HEK293 (cell line): ENCODE results near the gene ZSCAN30.

Experiments used
- HOXD13 ChIP-seq: sonication (generic); formaldehyde crosslinking; IDR thresholded peaks from 2 replicates; pipeline ENCODE4 v1.8.0; 2022; ENCODE audit warnings: missing genetic modification reagents, borderline replicate concordance
- KLF1 ChIP-seq: fragments of 450-650 bp; formaldehyde crosslinking; IDR thresholded peaks from 2 replicates; pipeline ENCODE4 v1.5.1; 2016; ENCODE audit warnings: missing biosample characterization, missing genetic modification characterization
- SCRT2 ChIP-seq: fragments of 450-650 bp; formaldehyde crosslinking; IDR thresholded peaks from 2 replicates; pipeline ENCODE4 v1.5.1; 2016; ENCODE audit warnings: missing biosample characterization, missing genetic modification characterization
- SETDB1 ChIP-seq: IDR thresholded peaks from one replicate; pipeline ENCODE4 v1.6.1; 2017; ENCODE audit warnings: mild to moderate bottlenecking, low read length, moderate library complexity, mixed read lengths; ENCODE audit not compliant: insufficient read length
- SP7 ChIP-seq: fragments of 450-650 bp; formaldehyde crosslinking; IDR thresholded peaks from 2 replicates; pipeline ENCODE4 v1.5.1; 2016; ENCODE audit warnings: missing biosample characterization, missing genetic modification characterization
- YY1 ChIP-seq: fragments of 450-650 bp; formaldehyde crosslinking; IDR thresholded peaks from 2 replicates; pipeline ENCODE4 v1.5.1; 2018; ENCODE audit warnings: missing biosample characterization, missing genetic modification characterization
- ZEB2 ChIP-seq: fragments of 450-650 bp; formaldehyde crosslinking; IDR thresholded peaks from 2 replicates; pipeline ENCODE4 v1.5.1; 2016; ENCODE audit warnings: missing biosample characterization, missing genetic modification characterization
- ZFP3 ChIP-seq: fragments of 450-650 bp; formaldehyde crosslinking; IDR thresholded peaks from 2 replicates; pipeline ENCODE4 v1.5.1; 2016; ENCODE audit warnings: low read depth, missing biosample characterization, missing genetic modification characterization
- ZNF10 ChIP-seq: fragments of 450-650 bp; formaldehyde crosslinking; IDR thresholded peaks from 2 replicates; pipeline ENCODE4 v1.5.1; 2017; ENCODE audit warnings: missing biosample characterization, missing genetic modification characterization
- ZNF146 ChIP-seq: fragments of 450-650 bp; formaldehyde crosslinking; IDR thresholded peaks from 2 replicates; pipeline ENCODE4 v1.5.1; 2016; ENCODE audit warnings: missing biosample characterization, missing genetic modification characterization
- ZNF19 ChIP-seq: fragments of 450-650 bp; formaldehyde crosslinking; IDR thresholded peaks from 2 replicates; pipeline ENCODE4; 2016; ENCODE audit warnings: missing biosample characterization, missing genetic modification characterization, low read depth
- ZNF23 ChIP-seq: fragments of 450-650 bp; formaldehyde crosslinking; IDR thresholded peaks from 2 replicates; pipeline ENCODE4 v1.5.1; 2016; ENCODE audit warnings: missing biosample characterization, missing genetic modification characterization, borderline replicate concordance
- ZNF239 ChIP-seq: fragments of 450-650 bp; formaldehyde crosslinking; IDR thresholded peaks from 2 replicates; pipeline ENCODE4 v1.5.1; 2016; ENCODE audit warnings: missing biosample characterization, missing genetic modification characterization
- ZNF37A ChIP-seq: fragments of 450-650 bp; IDR thresholded peaks from 2 replicates; pipeline ENCODE4 v1.5.1; 2018; ENCODE audit warnings: missing biosample characterization, missing genetic modification characterization
- ZNF404 ChIP-seq: fragments of 450-650 bp; formaldehyde crosslinking; IDR thresholded peaks from 2 replicates; pipeline ENCODE4 v1.5.1; 2017; ENCODE audit warnings: missing biosample characterization, missing genetic modification characterization
- ZNF416 ChIP-seq: fragments of 450-650 bp; formaldehyde crosslinking; IDR thresholded peaks from 2 replicates; pipeline ENCODE4 v1.5.1; 2016; ENCODE audit warnings: missing biosample characterization, missing genetic modification characterization
- ZNF558 ChIP-seq: fragments of 450-650 bp; formaldehyde crosslinking; IDR thresholded peaks from 2 replicates; pipeline ENCODE4 v1.5.1; 2016; ENCODE audit warnings: missing biosample characterization, missing genetic modification characterization
- ZNF561 ChIP-seq: fragments of 450-650 bp; IDR thresholded peaks from 2 replicates; pipeline ENCODE4 v1.5.1; 2018; ENCODE audit warnings: missing biosample characterization, missing genetic modification characterization, borderline replicate concordance
- ZNF571 ChIP-seq: fragments of 450-650 bp; formaldehyde crosslinking; IDR thresholded peaks from 2 replicates; pipeline ENCODE4 v1.5.0; 2017; ENCODE audit warnings: missing biosample characterization, missing genetic modification characterization
- ZNF610 ChIP-seq: fragments of 450-650 bp; formaldehyde crosslinking; IDR thresholded peaks from 2 replicates; pipeline ENCODE4 v1.5.1; 2016; ENCODE audit warnings: missing biosample characterization, missing genetic modification characterization, borderline replicate concordance
- ZNF626 ChIP-seq: fragments of 450-650 bp; sonication (Bioruptor Pico); formaldehyde crosslinking; IDR thresholded peaks from 2 replicates; pipeline ENCODE4 v1.5.1; 2018; ENCODE audit warnings: missing biosample characterization, missing genetic modification characterization, inconsistent platforms
- ZNF658 ChIP-seq: fragments of 450-650 bp; formaldehyde crosslinking; IDR thresholded peaks from 2 replicates; pipeline ENCODE4; 2016; ENCODE audit warnings: missing biosample characterization, missing genetic modification characterization
- ZNF677 ChIP-seq: fragments of 450-650 bp; IDR thresholded peaks from 2 replicates; pipeline ENCODE4 v1.5.0; 2018; ENCODE audit warnings: missing biosample characterization, mild to moderate bottlenecking, missing genetic modification characterization, moderate library complexity
- ZNF701 ChIP-seq: fragments of 450-650 bp; formaldehyde crosslinking; IDR thresholded peaks from 2 replicates; pipeline ENCODE4 v1.5.1; 2016; ENCODE audit warnings: missing biosample characterization, missing genetic modification characterization
- ZNF785 ChIP-seq: fragments of 450-650 bp; formaldehyde crosslinking; IDR thresholded peaks from 2 replicates; pipeline ENCODE4 v1.5.1; 2016; ENCODE audit warnings: missing biosample characterization, missing genetic modification characterization
- TF ChIP-seq, protein P1 (sequence below): fragments of 450-650 bp; formaldehyde crosslinking; IDR thresholded peaks from 2 replicates; pipeline ENCODE4 v1.5.1; 2016; ENCODE audit warnings: missing biosample characterization, missing genetic modification characterization
- TF ChIP-seq, protein P2 (sequence below): fragments of 450-650 bp; formaldehyde crosslinking; IDR thresholded peaks from 2 replicates; pipeline ENCODE4 v1.5.1; 2017; ENCODE audit warnings: missing biosample characterization, missing genetic modification characterization
- TF ChIP-seq, protein P3 (sequence below): fragments of 450-650 bp; formaldehyde crosslinking; IDR thresholded peaks from 2 replicates; pipeline ENCODE4 v1.5.1; 2016; ENCODE audit warnings: missing biosample characterization, missing genetic modification characterization
- TF ChIP-seq, protein P4 (sequence below): fragments of 450-650 bp; IDR thresholded peaks from 2 replicates; pipeline ENCODE4 v1.5.1; 2018; ENCODE audit warnings: missing biosample characterization, mild to moderate bottlenecking, missing genetic modification characterization
- TF ChIP-seq, protein P5 (sequence below): fragments of 450-650 bp; formaldehyde crosslinking; IDR thresholded peaks from 2 replicates; pipeline ENCODE4 v1.5.1; 2016; ENCODE audit warnings: missing biosample characterization, missing genetic modification characterization

ZSCAN30 gene

DNA sequence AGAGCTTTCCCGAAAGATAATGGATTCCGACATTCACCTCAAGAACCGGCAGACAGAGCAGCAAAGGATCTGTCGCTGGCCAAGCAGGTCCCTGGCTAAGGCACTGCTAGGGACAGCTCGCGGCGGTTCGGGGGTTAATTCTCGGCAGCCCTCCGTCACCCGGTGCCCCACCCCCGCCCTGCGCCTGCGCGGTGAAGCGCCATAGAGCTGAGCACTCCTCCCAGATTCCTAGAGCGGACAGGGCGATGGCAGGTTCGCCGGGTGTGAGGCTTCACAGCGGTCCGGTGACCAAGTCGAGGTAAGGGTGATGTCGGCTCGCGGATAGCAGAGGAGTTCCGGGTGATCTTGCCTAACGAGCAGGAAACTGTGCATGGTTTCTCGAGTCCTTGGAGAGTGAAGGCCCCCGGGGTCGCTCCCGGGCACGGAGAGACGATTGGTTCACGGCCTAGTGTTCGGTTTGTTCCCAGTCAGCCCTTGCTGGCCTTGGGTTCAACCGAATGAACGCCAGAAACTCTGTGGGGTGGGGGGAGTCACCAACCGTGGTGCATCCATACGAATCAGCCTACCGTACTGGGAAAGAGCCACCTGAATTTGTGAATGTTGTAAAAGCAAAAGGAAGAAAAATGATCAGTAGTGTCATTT, at the start of gene ZSCAN30 (continued):
- TF ChIP-seq, protein P1, sequence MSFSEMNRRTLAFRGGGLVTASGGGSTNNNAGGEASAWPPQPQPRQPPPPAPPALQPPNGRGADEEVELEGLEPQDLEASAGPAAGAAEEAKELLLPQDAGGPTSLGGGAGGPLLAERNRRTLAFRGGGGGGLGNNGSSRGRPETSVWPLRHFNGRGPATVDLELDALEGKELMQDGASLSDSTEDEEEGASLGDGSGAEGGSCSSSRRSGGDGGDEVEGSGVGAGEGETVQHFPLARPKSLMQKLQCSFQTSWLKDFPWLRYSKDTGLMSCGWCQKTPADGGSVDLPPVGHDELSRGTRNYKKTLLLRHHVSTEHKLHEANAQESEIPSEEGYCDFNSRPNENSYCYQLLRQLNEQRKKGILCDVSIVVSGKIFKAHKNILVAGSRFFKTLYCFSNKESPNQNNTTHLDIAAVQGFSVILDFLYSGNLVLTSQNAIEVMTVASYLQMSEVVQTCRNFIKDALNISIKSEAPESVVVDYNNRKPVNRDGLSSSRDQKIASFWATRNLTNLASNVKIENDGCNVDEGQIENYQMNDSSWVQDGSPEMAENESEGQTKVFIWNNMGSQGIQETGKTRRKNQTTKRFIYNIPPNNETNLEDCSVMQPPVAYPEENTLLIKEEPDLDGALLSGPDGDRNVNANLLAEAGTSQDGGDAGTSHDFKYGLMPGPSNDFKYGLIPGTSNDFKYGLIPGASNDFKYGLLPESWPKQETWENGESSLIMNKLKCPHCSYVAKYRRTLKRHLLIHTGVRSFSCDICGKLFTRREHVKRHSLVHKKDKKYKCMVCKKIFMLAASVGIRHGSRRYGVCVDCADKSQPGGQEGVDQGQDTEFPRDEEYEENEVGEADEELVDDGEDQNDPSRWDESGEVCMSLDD (tag by site-specific recombination) = no peak; the same call in 1 of the 2 replicates
- TF ChIP-seq KLF1 (tag by site-specific recombination) = peak; percentile 66
- no peak for TF ChIP-seq ZNF558 (tag by site-specific recombination)
- no peak for TF ChIP-seq ZNF677 (tag by site-specific recombination)
- TF ChIP-seq ZNF658 (tag by site-specific recombination) = no peak
- TF ChIP-seq, protein P2, sequence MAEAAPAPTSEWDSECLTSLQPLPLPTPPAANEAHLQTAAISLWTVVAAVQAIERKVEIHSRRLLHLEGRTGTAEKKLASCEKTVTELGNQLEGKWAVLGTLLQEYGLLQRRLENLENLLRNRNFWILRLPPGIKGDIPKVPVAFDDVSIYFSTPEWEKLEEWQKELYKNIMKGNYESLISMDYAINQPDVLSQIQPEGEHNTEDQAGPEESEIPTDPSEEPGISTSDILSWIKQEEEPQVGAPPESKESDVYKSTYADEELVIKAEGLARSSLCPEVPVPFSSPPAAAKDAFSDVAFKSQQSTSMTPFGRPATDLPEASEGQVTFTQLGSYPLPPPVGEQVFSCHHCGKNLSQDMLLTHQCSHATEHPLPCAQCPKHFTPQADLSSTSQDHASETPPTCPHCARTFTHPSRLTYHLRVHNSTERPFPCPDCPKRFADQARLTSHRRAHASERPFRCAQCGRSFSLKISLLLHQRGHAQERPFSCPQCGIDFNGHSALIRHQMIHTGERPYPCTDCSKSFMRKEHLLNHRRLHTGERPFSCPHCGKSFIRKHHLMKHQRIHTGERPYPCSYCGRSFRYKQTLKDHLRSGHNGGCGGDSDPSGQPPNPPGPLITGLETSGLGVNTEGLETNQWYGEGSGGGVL (tag by site-specific recombination) = peak; percentile 27; the same call in 1 of the 2 replicates
- TF ChIP-seq ZNF404 (tag by site-specific recombination) = no peak
- TF ChIP-seq, protein P3, sequence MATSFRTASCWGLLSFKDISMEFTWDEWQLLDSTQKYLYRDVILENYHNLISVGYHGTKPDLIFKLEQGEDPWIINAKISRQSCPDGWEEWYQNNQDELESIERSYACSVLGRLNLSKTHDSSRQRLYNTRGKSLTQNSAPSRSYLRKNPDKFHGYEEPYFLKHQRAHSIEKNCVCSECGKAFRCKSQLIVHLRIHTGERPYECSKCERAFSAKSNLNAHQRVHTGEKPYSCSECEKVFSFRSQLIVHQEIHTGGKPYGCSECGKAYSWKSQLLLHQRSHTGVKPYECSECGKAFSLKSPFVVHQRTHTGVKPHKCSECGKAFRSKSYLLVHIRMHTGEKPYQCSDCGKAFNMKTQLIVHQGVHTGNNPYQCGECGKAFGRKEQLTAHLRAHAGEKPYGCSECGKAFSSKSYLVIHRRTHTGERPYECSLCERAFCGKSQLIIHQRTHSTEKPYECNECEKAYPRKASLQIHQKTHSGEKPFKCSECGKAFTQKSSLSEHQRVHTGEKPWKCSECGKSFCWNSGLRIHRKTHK (tag by site-specific recombination) = no peak
- TF ChIP-seq ZNF239 (tag by site-specific recombination) = peak; percentile 62; the same call in 1 of the 2 replicates
- peak; percentile 89 for TF ChIP-seq ZNF785 (tag by site-specific recombination)
- no peak for TF ChIP-seq ZNF626
- peak; percentile 93 for TF ChIP-seq SP7
- TF ChIP-seq ZNF23 (tag by site-specific recombination) = no peak
- TF ChIP-seq, protein P4, sequence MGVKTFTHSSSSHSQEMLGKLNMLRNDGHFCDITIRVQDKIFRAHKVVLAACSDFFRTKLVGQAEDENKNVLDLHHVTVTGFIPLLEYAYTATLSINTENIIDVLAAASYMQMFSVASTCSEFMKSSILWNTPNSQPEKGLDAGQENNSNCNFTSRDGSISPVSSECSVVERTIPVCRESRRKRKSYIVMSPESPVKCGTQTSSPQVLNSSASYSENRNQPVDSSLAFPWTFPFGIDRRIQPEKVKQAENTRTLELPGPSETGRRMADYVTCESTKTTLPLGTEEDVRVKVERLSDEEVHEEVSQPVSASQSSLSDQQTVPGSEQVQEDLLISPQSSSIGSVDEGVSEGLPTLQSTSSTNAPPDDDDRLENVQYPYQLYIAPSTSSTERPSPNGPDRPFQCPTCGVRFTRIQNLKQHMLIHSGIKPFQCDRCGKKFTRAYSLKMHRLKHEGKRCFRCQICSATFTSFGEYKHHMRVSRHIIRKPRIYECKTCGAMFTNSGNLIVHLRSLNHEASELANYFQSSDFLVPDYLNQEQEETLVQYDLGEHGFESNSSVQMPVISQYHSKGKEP = no peak
- TF ChIP-seq ZNF416 (tag by site-specific recombination) = 0 out of 2 replicates have a peak, but pooled peaks have one; percentile 34
- peak; percentile 73; the same call in 1 of the 2 replicates for TF ChIP-seq ZNF610
- TF ChIP-seq ZEB2 (tag by site-specific recombination) = peak; percentile 75; the same call in 1 of the 2 replicates
- TF ChIP-seq, protein P5, sequence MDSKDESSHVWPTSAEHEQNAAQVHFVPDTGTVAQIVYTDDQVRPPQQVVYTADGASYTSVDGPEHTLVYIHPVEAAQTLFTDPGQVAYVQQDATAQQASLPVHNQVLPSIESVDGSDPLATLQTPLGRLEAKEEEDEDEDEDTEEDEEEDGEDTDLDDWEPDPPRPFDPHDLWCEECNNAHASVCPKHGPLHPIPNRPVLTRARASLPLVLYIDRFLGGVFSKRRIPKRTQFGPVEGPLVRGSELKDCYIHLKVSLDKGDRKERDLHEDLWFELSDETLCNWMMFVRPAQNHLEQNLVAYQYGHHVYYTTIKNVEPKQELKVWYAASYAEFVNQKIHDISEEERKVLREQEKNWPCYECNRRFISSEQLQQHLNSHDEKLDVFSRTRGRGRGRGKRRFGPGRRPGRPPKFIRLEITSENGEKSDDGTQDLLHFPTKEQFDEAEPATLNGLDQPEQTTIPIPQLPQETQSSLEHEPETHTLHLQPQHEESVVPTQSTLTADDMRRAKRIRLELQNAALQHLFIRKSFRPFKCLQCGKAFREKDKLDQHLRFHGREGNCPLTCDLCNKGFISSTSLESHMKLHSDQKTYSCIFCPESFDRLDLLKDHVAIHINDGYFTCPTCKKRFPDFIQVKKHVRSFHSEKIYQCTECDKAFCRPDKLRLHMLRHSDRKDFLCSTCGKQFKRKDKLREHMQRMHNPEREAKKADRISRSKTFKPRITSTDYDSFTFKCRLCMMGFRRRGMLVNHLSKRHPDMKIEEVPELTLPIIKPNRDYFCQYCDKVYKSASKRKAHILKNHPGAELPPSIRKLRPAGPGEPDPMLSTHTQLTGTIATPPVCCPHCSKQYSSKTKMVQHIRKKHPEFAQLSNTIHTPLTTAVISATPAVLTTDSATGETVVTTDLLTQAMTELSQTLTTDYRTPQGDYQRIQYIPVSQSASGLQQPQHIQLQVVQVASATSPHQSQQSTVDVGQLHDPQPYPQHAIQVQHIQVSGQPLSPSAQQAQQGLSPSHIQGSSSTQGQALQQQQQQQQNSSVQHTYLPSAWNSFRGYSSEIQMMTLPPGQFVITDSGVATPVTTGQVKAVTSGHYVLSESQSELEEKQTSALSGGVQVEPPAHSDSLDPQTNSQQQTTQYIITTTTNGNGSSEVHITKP (tag by site-specific recombination) = peak; percentile 84
- TF ChIP-seq ZNF571 (tag by site-specific recombination) = no peak
- TF ChIP-seq HOXD13 (CRISPR knock-in tag) = no peak
- TF ChIP-seq SETDB1 = no peak
- TF ChIP-seq ZNF561 (tag by site-specific recombination) = peak; percentile 72; the same call in 1 of the 2 replicates
- TF ChIP-seq ZNF37A (tag by site-specific recombination) = no peak
- no peak for TF ChIP-seq SCRT2 (tag by site-specific recombination)
- TF ChIP-seq ZNF146 (tag by site-specific recombination) = no peak
- no peak for TF ChIP-seq ZNF701 (tag by site-specific recombination)
- peak; percentile 84 for TF ChIP-seq ZFP3 (tag by site-specific recombination)
- no peak for TF ChIP-seq ZNF19 (tag by site-specific recombination)
- peak; percentile 72 for TF ChIP-seq YY1 (tag by site-specific recombination)
- 0 out of 2 replicates have a peak, but pooled peaks have one; percentile 61 for TF ChIP-seq ZNF10 (tag by site-specific recombination)
